ENCODE results near the gene SIL1.
"Not testable (repeated sequence)": the region's sequence is repeated elsewhere in the genome, so short reads cannot be mapped to it uniquely, and the experiment has no call there.

The SIL1 gene

DNA sequence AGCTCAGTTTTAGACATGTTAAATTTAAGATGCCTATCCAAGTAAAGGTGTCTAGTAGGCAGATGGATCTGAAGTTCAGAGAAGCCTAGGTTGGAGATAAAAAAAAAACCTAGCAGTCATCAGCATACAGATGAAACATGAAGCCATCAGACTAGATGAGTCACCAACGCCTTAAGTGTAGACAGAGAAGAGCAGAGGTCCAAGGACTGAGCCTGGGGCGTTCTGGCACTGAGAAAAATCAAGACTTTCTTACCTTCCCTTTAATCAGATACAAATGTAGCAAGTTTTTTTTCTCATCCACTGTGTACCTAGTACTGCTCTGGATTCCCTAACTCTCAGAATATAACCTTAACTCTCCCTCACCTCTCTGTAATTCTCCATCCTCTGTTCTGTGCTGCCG is 97.3 kb downstream of the SIL1 start:
- no peak for DNase-seq

DNA sequence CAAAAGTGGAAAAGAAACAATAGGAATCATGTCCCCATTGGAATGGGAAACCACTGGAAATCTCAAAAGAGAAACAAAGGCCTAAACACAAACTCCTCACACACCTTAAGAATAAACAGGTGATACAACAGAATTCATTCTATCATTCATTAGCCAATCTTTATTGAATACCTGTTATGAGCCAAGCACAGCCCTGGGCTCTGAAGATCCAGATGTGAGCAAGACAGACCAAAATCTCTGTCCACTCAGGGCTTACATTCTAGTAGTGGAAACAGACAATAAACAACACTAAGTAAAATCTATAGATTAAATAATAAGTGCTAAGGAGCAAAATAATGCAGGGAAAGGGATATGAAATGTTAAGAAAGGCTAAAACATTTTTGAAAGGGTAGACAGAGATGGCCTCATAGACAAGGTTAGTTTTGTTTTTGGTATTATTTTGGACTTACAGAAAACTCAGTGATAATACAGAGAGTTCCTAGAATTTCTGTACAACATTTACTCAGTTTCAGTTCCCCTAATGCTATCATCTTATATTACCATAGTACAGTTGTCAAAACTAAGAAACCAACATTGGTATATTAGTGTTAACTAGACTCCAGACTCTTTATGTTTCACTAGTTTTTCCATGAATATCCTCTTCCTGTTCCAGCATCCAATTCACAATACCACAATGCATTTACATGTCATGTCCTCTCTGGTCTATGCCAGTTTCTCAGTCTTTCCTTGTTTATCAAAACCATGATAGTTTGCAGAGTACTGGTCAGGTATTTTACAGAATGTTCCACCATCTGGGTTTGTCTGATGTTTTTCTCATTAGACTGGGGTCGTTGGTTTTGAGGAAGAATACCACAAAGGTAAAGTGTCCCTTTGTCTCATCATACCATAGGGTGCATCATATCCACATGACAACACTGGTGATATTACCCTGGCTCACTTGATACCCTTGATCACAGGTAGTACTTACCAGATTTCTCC is 103.7 kb downstream of the SIL1 start:
- DNase-seq: no peak

DNA sequence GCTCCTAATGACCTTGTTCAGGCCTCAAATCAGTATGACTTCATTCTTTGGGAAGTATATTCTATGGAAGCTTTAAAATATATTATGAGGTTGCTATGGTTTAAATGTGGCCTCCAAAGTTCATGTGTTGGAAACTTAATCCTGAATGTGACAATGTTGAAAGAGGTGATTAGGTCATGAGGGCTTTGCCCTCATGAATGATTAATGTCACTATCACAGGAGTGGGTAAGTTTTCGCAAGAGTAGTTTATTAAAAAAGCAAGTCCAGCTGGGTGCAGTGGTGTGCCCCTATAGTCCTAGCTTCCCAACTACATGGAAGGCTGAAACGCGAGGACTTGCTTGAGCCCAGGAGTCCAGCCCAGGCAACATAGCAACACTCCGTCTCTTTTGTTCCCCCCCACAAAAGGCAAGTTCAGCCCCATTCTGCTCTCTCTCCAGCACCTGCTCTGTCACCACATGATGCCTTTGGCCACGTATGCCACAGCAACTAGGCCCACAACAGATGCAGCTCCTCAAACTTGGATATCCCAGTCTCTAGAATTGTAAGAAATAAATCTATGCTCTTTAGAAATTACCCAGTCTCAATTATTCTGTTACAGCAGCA is 105.3 kb downstream of the SIL1 start:
- DNase-seq: no peak

DNA sequence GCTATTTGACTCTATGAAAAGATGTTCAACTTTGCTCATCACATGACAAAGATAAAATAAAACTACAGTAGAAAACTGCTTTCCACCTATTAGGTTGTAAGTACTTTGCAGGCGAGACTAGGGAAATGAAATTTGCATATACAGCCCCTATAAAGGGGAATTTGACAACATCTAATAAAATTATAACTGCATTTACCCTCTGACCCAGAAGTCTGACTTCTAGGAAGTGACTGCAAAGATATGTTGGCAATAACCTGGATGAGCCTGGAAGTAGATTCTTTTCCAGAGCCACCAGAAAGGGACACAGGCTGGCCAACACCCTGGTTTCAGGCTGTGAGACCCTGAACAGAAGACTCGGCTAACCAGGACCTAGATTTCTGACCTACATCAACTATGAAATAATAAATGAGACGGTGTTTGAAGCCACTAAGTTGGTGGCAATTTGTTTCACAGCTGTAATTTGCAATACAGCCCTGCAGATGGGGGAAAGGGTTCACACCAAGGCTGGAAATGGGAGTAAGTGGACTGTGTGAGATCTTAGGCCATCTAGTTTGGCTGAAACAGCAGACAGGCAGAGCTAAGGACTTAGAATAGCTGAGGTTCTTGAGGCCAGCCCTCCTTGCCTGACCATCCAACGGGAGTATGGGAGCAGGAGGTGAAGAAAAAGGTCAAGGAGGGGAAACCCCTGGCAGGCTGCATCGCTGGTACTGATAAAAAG is 106.6 kb downstream of the SIL1 start:
- DNase-seq: peak; percentile 35

DNA sequence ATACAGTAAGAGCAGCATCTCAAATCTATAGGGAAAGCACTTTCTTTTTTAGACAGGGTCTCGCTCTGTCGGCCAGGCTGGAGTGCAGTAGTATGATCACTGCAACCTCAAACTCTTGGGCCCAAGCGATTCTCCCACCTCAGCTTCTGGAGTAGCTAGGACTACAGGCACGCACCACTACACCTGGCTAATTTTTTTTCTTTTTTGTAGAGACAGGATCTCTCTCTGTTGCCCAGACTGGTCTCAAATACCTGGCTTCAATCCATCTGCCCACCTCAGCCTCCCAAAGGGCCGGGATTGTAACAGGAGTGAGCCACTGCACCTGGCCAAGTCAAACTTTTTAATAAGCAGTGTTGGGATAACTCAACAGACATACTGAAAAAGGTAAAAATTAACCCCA is 107.6 kb downstream of the SIL1 start:
- no peak for DNase-seq

DNA sequence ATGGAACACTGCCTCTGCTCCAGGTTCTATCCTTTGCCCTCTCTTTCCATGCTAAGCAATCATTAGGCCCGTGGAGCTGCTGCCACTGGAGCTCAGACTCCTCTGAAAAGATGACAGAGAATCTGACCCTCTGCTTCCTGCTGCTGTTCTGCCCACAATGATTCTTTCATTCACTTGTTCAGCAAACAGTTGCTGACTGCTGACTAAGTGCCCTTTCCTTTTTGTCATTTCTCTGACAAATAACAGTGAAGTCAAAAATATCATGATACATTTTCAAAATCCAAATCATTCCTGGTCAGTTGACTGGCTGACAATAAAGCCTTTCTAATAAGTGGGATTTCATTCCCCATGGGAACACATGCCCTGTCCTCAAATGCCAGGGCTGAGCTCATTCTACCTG is 110.1 kb downstream of the SIL1 start:
- DNase-seq: no peak

DNA sequence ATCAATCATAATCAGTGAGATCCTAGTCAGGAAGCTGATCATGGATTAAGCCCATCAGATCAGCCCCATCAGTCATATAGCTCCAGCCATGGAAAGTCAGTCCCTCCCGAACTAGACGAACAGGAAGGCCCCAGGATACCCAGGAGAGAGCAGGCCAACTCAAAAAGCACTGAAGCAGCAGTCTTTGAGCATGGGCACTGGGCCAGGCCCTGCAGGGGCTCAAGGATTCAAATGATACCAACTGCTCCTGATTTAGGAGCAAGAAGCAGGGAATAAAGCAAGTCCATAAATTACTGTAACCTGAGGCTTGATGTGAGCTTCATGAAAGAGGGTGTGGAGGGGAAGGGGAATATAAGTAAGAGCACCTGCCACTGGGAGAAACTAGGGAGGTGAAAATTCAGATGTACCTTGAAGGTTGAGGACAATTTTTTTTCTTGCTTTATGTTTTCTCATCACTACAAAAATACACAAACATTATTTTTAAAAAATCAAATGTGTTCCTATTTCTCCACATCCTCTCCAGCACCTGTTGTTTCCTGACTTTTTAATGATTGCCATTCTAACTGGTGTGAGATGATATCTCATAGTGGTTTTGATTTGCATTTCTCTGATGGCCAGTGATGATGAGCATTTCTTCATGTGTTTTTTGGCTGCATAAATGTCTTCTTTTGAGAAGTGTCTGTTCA is 115.2 kb downstream of the SIL1 start:
- no peak for DNase-seq

DNA sequence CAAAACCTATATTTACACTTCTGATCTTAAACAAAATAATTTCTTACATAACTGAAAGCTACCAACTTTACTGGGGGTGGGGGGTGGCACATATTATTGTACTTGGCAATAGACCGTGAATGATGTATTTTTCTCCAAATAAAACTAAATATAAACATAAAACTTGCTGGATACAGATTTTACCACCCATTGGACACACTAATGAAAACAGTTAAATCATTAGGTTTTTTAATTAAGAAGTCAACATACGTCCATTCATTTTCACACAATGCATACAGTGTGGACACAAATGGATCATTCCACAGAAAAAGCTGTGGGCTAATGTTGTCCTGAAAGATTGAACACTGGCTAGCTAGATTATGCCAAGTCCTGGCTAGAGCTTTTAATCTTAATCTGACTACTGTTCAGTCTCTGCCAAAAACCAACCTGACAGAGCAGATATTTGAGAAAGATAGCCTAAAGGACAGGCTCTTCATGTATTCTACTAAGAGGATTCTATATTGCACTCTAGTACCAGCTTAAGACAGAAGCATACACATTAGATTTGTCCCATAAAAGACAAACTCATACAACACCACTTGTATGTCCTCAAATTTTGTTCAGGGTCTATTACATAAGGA is 118.1 kb downstream of the SIL1 start:
- no peak for DNase-seq

DNA sequence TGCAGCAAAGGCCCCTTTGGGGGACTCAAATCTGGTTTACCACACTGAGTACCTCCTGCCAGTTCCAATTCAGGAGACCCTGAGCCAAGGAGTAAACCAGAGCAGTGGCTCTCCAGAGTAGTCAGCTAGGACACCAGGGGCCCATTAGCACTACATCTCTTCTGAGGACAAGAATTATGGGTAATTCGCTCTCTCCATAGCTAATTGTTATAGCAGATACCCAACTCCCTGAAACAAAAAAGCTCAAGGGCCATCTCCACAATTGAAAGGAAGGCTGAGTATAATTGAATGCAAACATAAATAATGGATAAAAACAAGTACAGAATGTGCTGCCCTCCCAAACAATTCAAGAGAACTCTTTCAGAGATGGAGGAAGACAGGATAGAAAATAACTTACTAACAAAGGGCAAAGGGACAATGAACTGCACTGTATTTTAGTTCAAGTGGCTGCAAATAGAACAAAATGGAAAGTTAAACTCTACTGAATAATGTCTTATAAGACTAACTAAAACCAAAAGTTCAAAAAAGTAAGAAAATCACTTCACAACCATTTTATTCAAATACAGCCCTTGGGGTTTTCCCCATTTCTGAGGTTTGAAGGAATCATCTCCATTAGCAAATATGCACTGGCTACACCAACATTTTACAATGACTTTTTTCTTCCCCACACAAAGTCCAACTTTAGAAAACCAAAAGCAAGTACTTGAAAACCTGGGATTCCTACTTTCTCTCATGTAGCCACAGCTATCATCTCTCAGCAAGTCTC is 118.8 kb downstream of the SIL1 start:
- DNase-seq: no peak

DNA sequence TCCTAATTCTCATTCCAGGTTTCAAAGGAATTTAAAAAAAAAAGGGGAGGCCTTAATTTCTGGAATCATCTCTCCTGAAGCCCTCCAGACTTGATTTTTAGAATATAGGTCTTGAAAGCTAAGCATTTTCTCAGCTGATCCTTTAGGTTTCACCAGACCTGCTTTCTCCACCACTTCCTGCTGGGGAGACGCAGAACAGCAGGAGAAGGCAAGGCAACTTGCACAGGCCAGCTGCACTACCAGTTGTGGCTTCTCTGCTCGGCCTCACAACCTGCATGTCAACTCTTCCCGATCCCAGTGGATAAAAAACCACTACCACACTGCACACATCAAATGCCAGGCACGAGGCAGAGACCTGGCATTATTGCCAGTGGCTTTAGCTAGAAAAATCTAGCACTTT is 119.8 kb downstream of the SIL1 start:
- DNase-seq: no peak

DNA sequence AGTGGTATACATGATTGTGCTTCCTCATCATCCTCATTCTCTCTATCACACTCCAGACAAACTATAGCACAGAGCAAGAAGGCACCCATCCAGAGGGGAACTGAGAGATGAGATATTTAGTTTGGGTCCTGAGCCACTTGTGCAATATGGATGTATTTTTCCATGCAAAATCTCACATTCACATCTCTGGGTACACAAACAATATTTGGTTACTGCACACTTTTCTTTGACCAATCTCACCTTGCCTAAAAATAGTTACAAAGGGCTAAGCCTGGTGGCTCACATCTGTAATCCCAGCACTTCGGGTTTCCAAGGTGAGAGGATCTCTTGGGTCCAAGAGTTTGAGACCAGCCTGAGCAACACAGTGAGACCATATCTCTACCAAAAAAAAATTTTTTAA is 120.3 kb downstream of the SIL1 start:
- no peak for DNase-seq

DNA sequence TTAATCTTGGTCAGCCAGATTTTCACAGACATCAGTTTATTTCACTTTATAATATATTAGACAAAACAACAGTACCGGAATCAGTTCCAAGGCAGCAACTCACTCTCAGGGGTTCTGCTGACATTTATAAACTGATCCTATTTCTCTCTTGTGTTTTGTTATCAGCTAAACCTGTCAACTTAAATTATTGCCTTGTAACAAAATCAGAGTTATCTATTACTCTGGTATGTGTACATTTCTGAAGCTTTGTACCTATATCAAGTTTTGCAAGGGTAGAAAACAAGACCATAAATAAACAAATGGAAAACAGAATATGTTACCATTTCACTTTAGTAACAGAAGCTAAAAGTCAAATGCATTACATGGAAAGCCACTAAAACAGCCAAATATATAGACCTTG is 122.1 kb downstream of the SIL1 start:
- no peak for DNase-seq

DNA sequence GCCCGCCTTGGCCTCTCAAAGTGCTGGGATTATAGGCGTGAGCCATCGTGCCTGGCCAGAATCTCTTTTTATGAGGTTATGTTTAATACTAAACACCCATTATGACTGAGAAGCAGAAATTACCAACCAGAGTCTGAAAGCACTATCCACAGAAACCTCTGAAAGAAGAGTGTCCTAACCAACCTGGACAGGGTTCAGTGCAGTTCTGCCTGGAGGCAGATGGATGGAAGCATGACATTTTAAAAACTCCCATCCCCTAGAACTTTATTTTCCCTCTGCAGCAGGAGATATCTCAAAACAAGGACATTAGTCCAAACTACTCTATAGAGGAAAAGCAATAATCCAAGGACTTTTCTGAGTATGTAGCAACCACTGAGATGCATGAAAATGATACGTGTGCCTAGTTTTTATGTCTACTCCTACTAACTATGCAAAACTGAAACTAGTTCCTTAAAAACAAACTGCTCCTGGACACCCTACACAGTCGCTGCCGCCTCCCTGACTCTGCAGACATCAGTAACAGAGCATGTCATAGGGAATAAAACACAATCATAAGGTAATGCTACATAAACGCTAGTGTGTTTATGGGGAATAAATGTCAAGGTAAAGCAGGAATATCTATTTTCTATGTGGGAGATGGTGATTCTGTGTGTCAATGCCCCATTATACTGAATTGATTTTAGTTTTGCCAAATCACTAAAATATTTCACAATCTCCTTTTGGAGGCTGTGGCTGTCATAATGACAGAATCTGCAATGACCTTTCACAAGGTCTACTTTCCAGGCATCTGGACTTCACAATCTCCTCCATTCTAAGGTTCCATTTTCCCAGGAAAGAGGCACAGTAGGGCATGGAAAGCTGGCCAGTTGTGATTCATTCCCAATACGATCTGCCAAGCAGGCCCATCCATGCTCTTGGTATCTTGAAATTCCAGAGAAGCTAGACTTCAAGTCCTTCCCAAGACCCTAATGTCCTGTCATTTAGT is 122.8 kb downstream of the SIL1 start:
- DNase-seq: no peak

DNA sequence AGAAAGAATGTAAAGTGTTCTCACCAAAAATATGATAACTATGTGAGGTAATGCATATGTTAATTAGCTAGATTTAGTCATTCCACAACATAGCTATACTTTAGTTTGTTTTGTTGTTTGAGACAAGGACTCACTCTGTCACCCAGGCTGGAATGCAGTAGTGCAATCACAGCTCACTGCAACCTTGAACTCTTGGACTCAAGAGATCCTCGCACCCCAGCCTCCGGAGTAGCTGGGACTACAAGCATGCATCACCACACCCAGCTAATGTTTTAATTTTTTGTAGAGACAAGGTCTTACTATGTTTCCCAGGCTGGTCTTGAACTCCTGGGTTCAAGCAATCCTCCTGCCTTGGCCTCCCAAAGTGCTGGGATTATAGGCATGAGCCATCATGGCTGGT is 124.2 kb downstream of the SIL1 start:
- not testable (repeated sequence) for DNase-seq

DNA sequence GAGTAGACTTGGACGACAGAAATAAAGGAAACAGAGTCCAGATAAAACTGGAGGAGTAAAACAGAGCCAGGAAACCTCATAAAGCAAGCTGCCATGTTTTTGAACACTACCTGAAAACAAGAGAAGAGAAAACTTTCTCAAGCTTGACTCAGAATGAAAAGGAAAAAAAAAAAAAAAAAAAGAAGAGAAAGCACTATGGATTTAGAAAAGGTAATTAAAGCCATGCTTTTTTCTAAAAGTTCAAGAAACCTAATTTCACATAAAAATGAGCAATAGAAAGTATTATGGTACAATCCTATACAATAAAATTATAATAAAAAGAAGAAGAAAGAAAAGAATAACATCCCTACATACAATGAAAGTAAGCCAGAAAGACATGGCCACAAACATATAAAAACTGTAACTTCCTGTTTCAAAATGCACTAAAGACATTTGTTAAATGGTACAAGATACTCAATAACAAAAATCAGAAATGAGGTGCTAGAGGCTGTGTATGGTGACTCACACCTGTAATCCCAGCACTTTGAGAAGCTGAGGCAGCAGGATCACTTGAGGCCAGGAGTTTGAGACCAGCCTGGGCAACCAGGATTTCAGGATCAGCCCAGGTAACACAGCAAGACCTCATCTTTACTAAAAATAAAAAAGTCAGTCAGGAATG is 129.5 kb downstream of the SIL1 start:
- no peak for DNase-seq

DNA sequence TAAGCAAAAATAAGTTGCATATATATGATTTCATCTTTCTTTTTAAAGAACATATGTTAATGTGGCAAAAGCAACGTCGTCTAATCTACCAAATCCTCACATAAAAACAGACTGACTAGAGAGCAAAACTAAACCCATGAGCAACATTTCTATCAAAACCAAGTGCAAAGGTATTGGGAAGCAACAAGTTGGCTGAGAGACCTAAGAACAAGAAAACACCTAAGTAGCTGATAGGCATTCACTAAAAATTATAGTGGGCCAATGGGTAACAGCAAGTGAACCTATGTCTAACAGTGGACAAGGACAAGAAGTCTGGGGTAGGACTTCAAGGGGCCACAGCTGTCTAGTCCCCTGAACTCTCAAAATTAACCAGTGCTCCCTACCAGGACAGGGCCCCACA is 130.1 kb downstream of the SIL1 start:
- DNase-seq: no peak

DNA sequence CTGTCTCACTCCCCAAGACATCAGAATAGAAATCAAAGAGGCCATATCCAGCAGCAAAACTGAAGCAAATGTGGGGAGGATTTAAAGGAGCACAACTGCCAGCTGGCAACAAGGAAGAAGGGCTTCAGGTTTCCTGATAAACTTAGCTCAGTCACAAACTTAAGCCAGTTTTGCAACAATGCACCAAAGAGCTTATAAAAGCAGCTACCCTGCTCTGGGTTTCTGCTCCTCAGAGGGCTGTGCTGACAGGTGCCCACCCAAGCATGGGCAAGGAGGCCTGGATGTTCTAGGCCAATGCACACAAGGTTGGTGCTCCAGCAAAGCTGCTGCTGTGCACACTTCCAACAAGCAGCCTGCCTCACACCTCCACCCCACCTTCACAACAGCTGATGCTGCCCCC is 132.9 kb downstream of the SIL1 start:
- peak in 1 of 2 experiments; percentile 12 for DNase-seq

DNA sequence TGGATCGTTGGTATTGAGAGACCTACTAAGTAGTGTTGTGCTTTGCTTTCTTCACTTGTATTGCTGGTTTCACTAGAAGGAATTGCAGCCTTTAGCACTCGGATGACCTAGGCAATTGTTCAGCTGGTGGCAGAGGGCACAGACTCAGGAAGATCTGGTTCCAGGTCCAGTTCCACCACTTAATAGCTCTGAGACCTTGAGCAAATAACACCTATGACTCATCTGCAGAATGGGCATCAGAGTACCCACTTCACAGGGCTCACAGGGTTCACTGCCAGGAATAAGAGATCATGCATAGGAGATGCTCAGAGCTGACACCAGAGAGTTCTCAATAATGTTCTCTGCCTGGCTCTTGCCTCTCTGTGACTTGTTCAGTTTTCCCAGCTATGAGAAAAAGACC is 133.6 kb downstream of the SIL1 start:
- no peak for DNase-seq

DNA sequence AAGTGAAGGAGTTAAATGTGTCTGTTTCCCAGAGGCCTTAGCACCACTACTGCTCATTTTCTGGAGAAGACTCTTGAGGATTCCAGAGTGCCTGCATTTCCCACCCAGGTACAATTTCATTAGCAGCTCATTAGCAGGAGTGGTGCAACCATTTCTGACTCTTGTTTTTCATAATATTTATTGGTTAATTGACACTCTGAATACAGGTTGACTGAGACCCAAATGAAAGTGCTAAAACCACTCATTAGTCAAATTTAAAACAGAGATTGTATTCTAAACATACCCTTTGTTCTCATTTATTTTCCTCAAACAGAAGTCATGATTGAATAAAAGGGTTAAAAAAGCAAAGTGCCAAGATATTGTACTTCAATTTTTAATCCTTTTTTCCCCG is 134.5 kb downstream of the SIL1 start:
- no peak for DNase-seq

Measured in NCI-H526 (cell line).